ENCODE results near the gene PRKCA.

DNA sequence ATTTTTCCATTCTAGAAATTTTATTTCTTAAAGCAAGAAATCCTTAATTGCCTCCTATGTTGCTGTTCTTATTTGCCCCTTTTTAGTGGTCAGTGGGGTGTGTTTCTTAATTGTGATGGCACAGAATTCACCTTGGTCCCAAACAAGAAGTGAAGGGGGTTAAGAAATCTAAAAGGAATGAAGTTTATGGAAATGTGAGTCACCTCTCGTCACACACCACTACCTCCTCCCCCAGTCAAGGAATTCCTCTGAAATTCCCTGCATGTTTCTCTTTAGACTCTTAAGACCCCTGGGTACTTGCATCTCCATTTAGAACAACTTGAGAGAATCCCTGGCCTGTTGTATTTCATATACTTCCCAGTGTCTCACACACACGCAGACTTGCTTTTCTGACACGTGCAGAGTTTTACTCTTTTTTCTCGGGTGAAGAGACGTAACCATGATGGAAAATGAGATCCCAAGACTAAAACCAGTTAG lies 247.4 kb downstream of the PRKCA start:
- TF ChIP-seq, protein P1, sequence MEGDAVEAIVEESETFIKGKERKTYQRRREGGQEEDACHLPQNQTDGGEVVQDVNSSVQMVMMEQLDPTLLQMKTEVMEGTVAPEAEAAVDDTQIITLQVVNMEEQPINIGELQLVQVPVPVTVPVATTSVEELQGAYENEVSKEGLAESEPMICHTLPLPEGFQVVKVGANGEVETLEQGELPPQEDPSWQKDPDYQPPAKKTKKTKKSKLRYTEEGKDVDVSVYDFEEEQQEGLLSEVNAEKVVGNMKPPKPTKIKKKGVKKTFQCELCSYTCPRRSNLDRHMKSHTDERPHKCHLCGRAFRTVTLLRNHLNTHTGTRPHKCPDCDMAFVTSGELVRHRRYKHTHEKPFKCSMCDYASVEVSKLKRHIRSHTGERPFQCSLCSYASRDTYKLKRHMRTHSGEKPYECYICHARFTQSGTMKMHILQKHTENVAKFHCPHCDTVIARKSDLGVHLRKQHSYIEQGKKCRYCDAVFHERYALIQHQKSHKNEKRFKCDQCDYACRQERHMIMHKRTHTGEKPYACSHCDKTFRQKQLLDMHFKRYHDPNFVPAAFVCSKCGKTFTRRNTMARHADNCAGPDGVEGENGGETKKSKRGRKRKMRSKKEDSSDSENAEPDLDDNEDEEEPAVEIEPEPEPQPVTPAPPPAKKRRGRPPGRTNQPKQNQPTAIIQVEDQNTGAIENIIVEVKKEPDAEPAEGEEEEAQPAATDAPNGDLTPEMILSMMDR (IDR thresholded peaks at IDR 0.05) = no peak
- TF ChIP-seq POLR2A (IDR thresholded peaks at IDR 0.05) (no peak), POLR2AphosphoS5 (IDR thresholded peaks at IDR 0.05) (no peak)
